GM12865 (cell line): ENCODE measurements around the gene SRPK3.

Experiments
- DNase-seq: peaks from one replicate; pipeline ENCODE4 v3.0.0; 2010; ENCODE audit warnings: low read depth
- H3K4me3 ChIP-seq: 2 replicates; pipeline ENCODE4 v1.5.1; 2011; ENCODE audit warnings: mild to moderate bottlenecking, low read depth, low read length, control low read depth
- TF ChIP-seq, protein P1 (sequence below): IDR thresholded peaks from 2 replicates; pipeline ENCODE4 v1.5.1; 2011; ENCODE audit warnings: low read length, control low read depth, low read depth, inconsistent platforms; ENCODE audit not compliant: insufficient read depth; ENCODE audit errors: missing control alignments

Gene SRPK3

DNA sequence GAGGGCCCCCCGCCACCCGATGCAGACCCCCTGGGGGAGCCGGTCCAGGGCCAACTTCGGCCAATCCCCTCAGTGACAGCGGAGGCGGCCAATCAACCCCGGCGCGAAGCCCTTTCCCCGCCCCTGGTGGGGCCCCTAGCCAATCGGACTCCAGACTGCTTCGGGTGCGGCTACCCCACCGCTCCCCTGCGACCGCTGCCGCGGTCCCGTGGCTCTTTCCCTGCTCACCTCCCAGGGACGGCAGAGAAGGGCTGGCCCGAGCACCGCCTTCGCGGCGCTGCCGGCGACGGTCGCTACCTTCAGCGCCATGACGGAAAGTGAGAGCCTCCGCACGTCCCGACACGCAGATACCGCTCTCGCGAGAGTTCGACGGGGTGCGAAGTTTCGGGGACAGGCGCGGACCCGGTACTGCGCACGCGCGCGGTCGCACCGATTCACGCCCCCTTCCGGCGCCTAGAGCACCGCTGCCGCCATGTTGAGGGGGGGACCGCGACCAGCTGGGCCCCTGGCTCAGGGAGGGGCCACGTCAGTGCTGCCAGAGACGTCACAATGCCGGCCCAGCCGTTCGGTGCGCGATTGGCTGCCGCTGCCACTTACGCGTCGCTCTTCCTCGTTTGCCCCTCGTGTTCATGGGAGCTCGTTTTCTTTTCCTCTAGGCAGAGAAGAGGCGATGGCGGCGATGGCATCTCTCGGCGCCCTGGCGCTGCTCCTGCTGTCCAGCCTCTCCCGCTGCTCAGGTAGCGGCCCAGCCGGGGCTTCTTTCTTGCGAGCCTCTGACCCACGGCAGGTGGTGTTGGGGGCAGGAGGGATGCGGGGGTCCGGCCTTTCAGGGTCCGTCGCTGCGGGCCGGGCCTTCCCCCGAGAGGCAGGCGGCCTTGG is 13.4 kb downstream of the SRPK3 start, which contains the start of the genes IDH3G and SSR4:
TSS of gene IDH3G (minus strand) at position 358 of the 879 bp plus-strand sequence. CDS start at position 309, 49 bp downstream.
TSS of gene SSR4 (plus strand) at position 651 of the 879 bp plus-strand sequence. CDS start at position 671, 20 bp downstream.
- peak; percentile 97 for DNase-seq
- peak within 1 kb of the TSS; percentile 89 for H3K4me3 ChIP-seq
- TF ChIP-seq, protein P1, sequence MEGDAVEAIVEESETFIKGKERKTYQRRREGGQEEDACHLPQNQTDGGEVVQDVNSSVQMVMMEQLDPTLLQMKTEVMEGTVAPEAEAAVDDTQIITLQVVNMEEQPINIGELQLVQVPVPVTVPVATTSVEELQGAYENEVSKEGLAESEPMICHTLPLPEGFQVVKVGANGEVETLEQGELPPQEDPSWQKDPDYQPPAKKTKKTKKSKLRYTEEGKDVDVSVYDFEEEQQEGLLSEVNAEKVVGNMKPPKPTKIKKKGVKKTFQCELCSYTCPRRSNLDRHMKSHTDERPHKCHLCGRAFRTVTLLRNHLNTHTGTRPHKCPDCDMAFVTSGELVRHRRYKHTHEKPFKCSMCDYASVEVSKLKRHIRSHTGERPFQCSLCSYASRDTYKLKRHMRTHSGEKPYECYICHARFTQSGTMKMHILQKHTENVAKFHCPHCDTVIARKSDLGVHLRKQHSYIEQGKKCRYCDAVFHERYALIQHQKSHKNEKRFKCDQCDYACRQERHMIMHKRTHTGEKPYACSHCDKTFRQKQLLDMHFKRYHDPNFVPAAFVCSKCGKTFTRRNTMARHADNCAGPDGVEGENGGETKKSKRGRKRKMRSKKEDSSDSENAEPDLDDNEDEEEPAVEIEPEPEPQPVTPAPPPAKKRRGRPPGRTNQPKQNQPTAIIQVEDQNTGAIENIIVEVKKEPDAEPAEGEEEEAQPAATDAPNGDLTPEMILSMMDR: no peak

DNA sequence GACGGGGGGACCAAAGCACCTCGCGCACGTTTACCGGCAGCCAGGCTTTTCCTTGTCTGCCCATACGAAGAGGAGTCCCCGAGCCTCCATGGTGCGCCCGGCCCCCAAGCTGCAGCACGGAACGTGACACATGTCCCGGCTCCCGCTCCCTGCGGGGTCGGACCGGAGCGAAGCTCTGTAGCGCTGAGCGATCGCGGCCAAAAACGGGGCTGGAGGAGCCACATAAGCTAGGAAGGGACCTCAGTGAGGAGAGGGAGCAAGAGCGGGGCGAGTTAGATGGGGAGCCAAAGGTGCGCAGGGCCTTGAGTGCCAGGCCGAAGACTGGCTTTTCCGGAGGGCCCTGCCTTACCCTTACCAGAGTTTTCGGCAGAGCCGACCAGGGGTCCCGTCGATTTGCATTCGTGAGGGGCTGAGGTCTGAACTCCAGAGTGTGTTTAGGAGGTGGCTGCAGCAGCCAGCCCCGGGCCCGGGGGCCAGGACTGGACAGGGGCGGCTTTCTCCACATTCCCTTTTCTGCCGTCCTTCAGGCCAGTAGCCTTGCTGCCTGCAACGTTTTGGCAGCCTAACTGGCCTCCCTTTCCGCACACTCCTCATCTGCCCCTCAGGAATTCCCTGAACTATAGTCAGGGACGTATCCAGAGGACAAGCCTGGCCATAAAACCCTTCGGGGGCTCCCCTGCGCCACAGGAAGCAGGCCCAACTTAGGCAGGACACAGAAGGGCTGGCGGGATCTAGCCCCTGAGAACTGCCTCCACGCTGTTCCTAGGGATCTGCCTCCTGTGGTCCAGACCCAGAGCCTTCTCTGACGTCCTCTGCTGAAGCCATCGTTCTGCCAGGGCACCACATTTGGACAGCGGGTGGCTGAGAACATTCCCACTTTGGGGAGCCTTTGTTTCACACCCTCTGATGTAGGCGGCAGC is 14.3 kb downstream of the SRPK3 start:
- no peak for DNase-seq
- H3K4me3 ChIP-seq: peak overlapping the region; percentile 85
- TF ChIP-seq, protein P1: no peak

DNA sequence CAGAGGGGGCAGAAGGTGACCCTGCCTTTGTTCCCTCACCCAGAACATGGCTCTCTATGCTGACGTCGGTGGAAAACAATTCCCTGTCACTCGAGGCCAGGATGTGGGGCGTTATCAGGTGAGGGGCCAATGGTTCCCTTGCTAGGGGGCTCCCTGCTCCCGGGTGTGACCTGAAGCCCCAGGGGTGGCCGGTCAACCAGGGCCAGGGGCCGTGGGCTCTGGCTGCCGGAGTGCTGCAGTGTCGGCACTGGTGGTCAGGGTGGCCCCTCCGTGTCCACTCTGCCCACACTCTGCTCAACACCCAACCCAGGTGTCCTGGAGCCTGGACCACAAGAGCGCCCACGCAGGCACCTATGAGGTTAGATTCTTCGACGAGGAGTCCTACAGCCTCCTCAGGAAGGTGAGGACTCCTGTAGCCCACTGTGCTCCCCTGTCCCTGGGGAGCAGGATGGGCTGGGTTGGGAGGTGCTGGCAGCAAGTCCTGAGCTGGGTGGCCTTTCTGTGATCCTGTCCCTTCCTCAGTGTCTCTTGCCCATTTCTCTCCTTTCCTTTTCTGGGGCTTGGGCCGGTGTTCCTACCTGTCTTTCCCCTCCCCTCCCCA is 16.7 kb downstream of the SRPK3 start:
- H3K4me3 ChIP-seq: no peak overlapping the region
- TF ChIP-seq, protein P1: no peak
- DNase-seq: no peak

DNA sequence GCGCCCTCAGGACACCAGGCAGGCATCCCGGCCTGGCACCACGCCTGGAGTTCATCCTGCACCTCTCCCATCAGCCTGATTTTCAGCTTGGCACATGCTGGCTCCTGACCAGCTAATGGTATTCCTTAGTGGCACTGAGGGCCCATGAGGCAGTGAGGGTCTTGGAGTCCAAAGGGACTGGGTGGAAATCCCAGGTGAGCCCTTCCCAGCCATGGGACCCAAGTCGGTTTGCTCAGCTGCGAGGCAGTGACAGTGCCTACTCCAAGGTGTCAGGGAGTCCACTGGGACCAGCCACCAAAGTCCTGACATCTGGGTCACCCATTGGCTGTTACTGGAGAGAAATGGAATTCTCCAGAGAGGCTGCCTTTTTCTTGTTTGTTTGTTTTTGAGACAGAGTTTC is 18.5 kb downstream of the SRPK3 start:
- no peak overlapping the region for H3K4me3 ChIP-seq
- TF ChIP-seq, protein P1: no peak
- no peak for DNase-seq

DNA sequence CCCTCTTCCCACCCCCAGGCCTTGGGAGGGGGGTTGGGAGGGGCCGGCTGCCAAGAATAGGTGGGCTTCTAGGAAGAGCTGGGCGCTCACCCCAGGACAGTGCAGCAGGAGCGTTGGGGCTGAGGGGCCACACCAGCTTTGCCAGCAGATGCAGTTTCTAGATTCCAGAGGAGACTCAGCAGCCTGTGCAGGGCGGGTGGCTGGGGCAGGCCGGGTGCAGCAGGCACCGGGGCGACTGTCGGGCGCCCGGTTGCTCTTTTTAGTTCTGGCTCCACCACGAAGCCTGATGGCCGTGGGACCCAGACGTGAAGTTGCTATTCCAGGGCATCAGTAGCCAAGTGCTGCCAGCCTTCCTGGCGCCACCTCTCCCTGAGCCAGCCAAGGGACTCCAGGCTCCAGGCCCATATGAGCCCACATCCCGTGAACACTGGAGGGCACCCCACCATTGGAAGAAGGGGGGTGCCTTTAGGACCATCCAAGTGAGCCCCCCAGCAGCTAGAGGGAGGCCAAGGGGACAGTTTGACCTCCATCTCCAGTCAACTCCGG is 19.4 kb downstream of the SRPK3 start:
- TF ChIP-seq, protein P1: no peak
- no peak for DNase-seq
- H3K4me3 ChIP-seq: no peak overlapping the region

DNA sequence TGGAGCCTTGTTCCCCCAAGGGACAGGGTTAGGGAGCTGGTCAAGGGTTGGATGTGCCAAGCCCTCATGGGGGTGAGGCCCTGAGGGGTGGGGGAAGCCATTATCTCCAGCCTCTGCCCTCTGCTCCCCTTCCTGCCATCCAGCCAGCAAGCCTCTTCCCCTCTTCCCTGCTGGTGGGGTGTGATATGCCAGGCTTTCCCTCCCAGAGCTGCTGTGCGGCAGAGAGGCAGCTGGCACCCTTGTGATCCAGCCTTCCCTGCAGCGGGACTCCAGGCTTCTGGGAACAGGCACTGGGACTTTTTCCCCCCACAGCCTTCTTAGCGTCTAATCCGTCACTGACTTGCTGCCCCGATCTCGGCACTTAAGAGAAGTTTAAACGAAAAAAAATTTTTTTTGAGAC is 19.9 kb downstream of the SRPK3 start:
- TF ChIP-seq, protein P1: no peak
- no peak overlapping the region for H3K4me3 ChIP-seq
- no peak for DNase-seq
